GM23338 (cell line): ENCODE measurements around the gene USP6NL. TPM values are rescaled to one million over a fixed set of nuclear protein-coding genes. Genes with fewer than 3 reads are reported as not detected.

Experiments used
- ATAC-seq: fragments of 200-7000 bp; cut with Tn5 transposase; 3 replicates; pipeline ENCODE4 v1.9.1; 2020
- DNase-seq: peaks from one replicate; pipeline ENCODE4 v3.0.0-alpha.2; 2015; ENCODE audit warnings: low spot score
- H2AFZ ChIP-seq: fragments of 200-600 bp; sonication (generic); 2 replicates; pipeline ENCODE4 v1.8.0; 2016; ENCODE audit warnings: antibody characterized with exemption, mild to moderate bottlenecking, moderate library complexity
- H3F3A ChIP-seq: fragments of 200-600 bp; sonication (generic); replicated peaks from 2 replicates; pipeline ENCODE4 v1.8.0; 2017; ENCODE audit warnings: antibody characterized with exemption, mixed run types, low read depth
- H3K27ac ChIP-seq: fragments of 200-600 bp; sonication (generic); 2 replicates; pipeline ENCODE4 v1.6.1; 2016; ENCODE audit warnings: low read depth
- H3K27me3 ChIP-seq: fragments of 200-600 bp; sonication (generic); 2 replicates; pipeline ENCODE4 v1.8.0; 2016; ENCODE audit warnings: mild to moderate bottlenecking, mixed run types, moderate library complexity; ENCODE audit not compliant: insufficient read depth
- H3K36me3 ChIP-seq: fragments of 200-600 bp; sonication (generic); 2 replicates; pipeline ENCODE4 v1.8.0; 2016; ENCODE audit warnings: mild to moderate bottlenecking; ENCODE audit not compliant: insufficient read depth
- H3K4me1 ChIP-seq: fragments of 200-600 bp; sonication (generic); 2 replicates; pipeline ENCODE4 v1.8.0; 2016; ENCODE audit warnings: mild to moderate bottlenecking, moderate library complexity; ENCODE audit not compliant: insufficient read depth
- H3K4me2 ChIP-seq: fragments of 200-600 bp; sonication (generic); 2 replicates; pipeline ENCODE4 v1.7.1; 2017; ENCODE audit warnings: mixed run types
- H3K4me3 ChIP-seq: fragments of 200-600 bp; sonication (generic); 2 replicates; pipeline ENCODE4 v1.6.1; 2016; ENCODE audit warnings: mixed run types
- H3K79me2 ChIP-seq: fragments of 200-600 bp; sonication (generic); replicated peaks from 2 replicates; pipeline ENCODE4 v1.8.0; 2017; ENCODE audit warnings: mild to moderate bottlenecking; ENCODE audit not compliant: insufficient read depth
- H3K9me2 ChIP-seq: fragments of 200-600 bp; sonication (generic); 2 replicates; pipeline ENCODE4 v1.8.0; 2017; ENCODE audit not compliant: insufficient read depth
- H4K20me1 ChIP-seq: fragments of 200-600 bp; sonication (generic); replicated peaks from 2 replicates; pipeline ENCODE4 v1.8.0; 2017; ENCODE audit warnings: mild to moderate bottlenecking; ENCODE audit not compliant: insufficient read depth
- H3K27ac Mint-ChIP-seq: 2 replicates; pipeline ENCODE4 v1.8.0; 2020; ENCODE audit warnings: inconsistent platforms, mild to moderate bottlenecking, moderate library complexity, mixed read lengths
- H3K27me3 Mint-ChIP-seq: 3 replicates; pipeline ENCODE4 v1.8.0; 2022; ENCODE audit warnings: low read depth, mild to moderate bottlenecking, moderate library complexity, mixed read lengths, inconsistent platforms; ENCODE audit not compliant: insufficient read depth, poor library complexity
- H3K36me3 Mint-ChIP-seq: 3 replicates; pipeline ENCODE4 v1.8.0; 2021; ENCODE audit warnings: low read depth, mild to moderate bottlenecking, inconsistent platforms, moderate library complexity, mixed read lengths
- H3K4me1 Mint-ChIP-seq: 3 replicates; pipeline ENCODE4 v1.8.0; 2020; ENCODE audit warnings: mild to moderate bottlenecking, inconsistent platforms, mixed read lengths
- H3K4me3 Mint-ChIP-seq: 3 replicates; pipeline ENCODE4 v1.8.0; 2021; ENCODE audit warnings: moderate library complexity, mild to moderate bottlenecking, inconsistent platforms, mixed read lengths
- H3K9me3 Mint-ChIP-seq: 3 replicates; pipeline ENCODE4 v1.8.0; 2020; ENCODE audit warnings: moderate library complexity, mild to moderate bottlenecking, inconsistent platforms, mixed read lengths
- CREB1 ChIP-seq: fragments of 250-450 bp; sonication (Bioruptor Pico); IDR thresholded peaks from 2 replicates; pipeline ENCODE4 v1.5.0; 2020; ENCODE audit warnings: low read depth, mild to moderate bottlenecking, moderate library complexity
- CTCF ChIP-seq, 2 experiments: fragments of 200-600 bp in 1 of 2; sonication (generic) in 1 of 2; conservative IDR thresholded peaks; 2 replicates each; pipeline versions ENCODE4 v1.5.1 to v1.6.1; 2016 to 2017; ENCODE audit warnings: antibody characterized with exemption in 2 of 2, low read depth in 2 of 2, mild to moderate bottlenecking in 2 of 2, moderate library complexity in 1 of 2
- ETS1 ChIP-seq: IDR thresholded peaks from 2 replicates; pipeline ENCODE4 v1.6.1; 2016; ENCODE audit warnings: antibody characterized with exemption
- EZH2 ChIP-seq: fragments of 200-600 bp; sonication (generic); IDR thresholded peaks from one replicate; pipeline ENCODE4 v1.8.0; 2017; ENCODE audit warnings: antibody characterized with exemption, mild to moderate bottlenecking, low read depth; ENCODE audit not compliant: unreplicated experiment
- EZH2phosphoT487 ChIP-seq: fragments of 200-600 bp; sonication (generic); IDR thresholded peaks from one replicate; pipeline ENCODE4 v1.8.1; 2018; ENCODE audit warnings: antibody characterized with exemption; ENCODE audit not compliant: unreplicated experiment
- JUNB ChIP-seq: IDR thresholded peaks from one replicate; pipeline ENCODE4 v1.6.1; 2016; ENCODE audit warnings: antibody characterized with exemption; ENCODE audit not compliant: unreplicated experiment
- NANOG ChIP-seq: IDR thresholded peaks from 2 replicates; pipeline ENCODE4 v1.6.1; 2016; ENCODE audit warnings: antibody characterized with exemption, borderline replicate concordance
- REST ChIP-seq: IDR thresholded peaks from one replicate; pipeline ENCODE4 v1.6.1; 2018; ENCODE audit warnings: antibody characterized with exemption; ENCODE audit not compliant: unreplicated experiment
- STAT1 ChIP-seq: IDR thresholded peaks from one replicate; pipeline ENCODE4 v1.6.1; 2016; ENCODE audit warnings: antibody characterized with exemption; ENCODE audit not compliant: unreplicated experiment
- ZNF331 ChIP-seq: fragments of 250-450 bp; sonication (Bioruptor Pico); IDR thresholded peaks from 2 replicates; pipeline ENCODE4 v1.5.0; 2020; ENCODE audit warnings: low read depth, mild to moderate bottlenecking, moderate library complexity
- ZNF462 ChIP-seq: fragments of 250-450 bp; sonication (Bioruptor Pico); IDR thresholded peaks from 2 replicates; pipeline ENCODE4 v1.5.0; 2020; ENCODE audit warnings: mild to moderate bottlenecking, moderate library complexity
- polyA plus RNA-seq: library from polyadenylated mRNA; unstranded; fragments of >200 nt; fragmentation: Nextera tagmentation; extraction: Ambion mirVana; gene quantifications from 2 replicates; pipeline ENCODE4 v1.2.1, GENCODE V29; 2016
- total RNA-seq: library from RNA; depleted of rRNA; stranded (reverse); fragments of >200 nt; shearing (Covaris generic); gene quantifications from 2 replicates; pipeline ENCODE4 v1.2.3, GENCODE V29; 2014

USP6NL gene
- total and polyA plus RNA-seq, 2 experiments from 2014 or later: 8.1 to 29.7 TPM

GRCh38 chr10:11505639-11506038 is 105.8 kb downstream of the USP6NL start:
- no peaks in the 10 kb centered on the region for H3K4me1 ChIP-seq
- H2AFZ ChIP-seq: no peak overlapping the region
- H3K9me2 ChIP-seq: no peaks in the 10 kb centered on the region
- no peaks in the 10 kb centered on the region for H3K36me3 ChIP-seq
- no peak for TF ChIP-seq CTCF (conservative IDR thresholded peaks at IDR 0.05; ENCODE audit: low read depth in 2 of 2)
- no peak for TF ChIP-seq JUNB
- no peak for TF ChIP-seq ZNF331
- TF ChIP-seq ETS1: no peak
- TF ChIP-seq REST: no peak
- TF ChIP-seq EZH2phosphoT487: no peak
- TF ChIP-seq CREB1 (CRISPR knock-in tag): no peak
- TF ChIP-seq EZH2: no peak
- no peak for TF ChIP-seq NANOG
- no peak for TF ChIP-seq STAT1
- TF ChIP-seq ZNF462 (CRISPR knock-in tag): no peak
- H3K4me3 ChIP-seq: no peak overlapping the region
- H3K4me2 ChIP-seq: no peak overlapping the region
- H4K20me1 ChIP-seq: peaks cover 5% of the 10 kb centered on the region; the same call in 1 of the 2 replicates
- Mint-ChIP-seq H3K27me3 (peaks cover 2% of the 10 kb centered on the region), H3K4me3 (no peak overlapping the region), H3K4me1 (peaks cover 15% of the 10 kb centered on the region), H3K27ac (peak overlapping the region; percentile 37; the same call in 1 of the 2 replicates), H3K9me3 (no peaks in the 10 kb centered on the region), H3K36me3 (no peaks in the 10 kb centered on the region; the same call in 2 of the 3 replicates)
- DNase-seq (no peak), ATAC-seq (no peak)
- H3K79me2 ChIP-seq: no peaks in the 10 kb centered on the region; the same call in 1 of the 2 replicates
- H3K27ac ChIP-seq: no peak overlapping the region
- H3F3A ChIP-seq: no peaks in the 10 kb centered on the region
- no peaks in the 10 kb centered on the region for H3K27me3 ChIP-seq
